Heart left ventricle (tissue), 16 donors: ENCODE measurements around the gene PYROXD2. TPM values are rescaled to one million over a fixed set of nuclear protein-coding genes. Genes with fewer than 3 reads are reported as not detected.

Experiments used
- ATAC-seq, 4 donors: fragments of 200-7000 bp; cut with Tn5 transposase; one replicate each; pipeline ENCODE4 v1.9.1; 2020 to 2022; ENCODE audit warnings: moderate library complexity in 4 of 4, mild to moderate bottlenecking in 3 of 4, moderate number of reproducible peaks in 1 of 4
- DNase-seq, 5 donors: peaks; one replicate each; pipeline ENCODE4 v3.0.0-alpha.2; 2020
- H3K27ac ChIP-seq, 12 donors: fragments of 200-600 bp; sonication (generic) in 4 of 12; one replicate each; pipeline versions ENCODE4 v1.5.0 to v1.8.0; 2016 to 2022; ENCODE audit warnings: mild to moderate bottlenecking in 2 of 12
- H3K27me3 ChIP-seq, 9 donors: fragments of 200-600 bp; sonication (generic) in 2 of 9; one replicate each; pipeline versions ENCODE4 v1.5.1 to v1.8.0; 2016 to 2022; ENCODE audit warnings: mild to moderate bottlenecking in 3 of 9
- H3K36me3 ChIP-seq, 9 donors: fragments of 200-600 bp; sonication (generic) in 2 of 9; one replicate each; pipeline versions ENCODE4 v1.5.0 to v1.8.0; 2018 to 2022; ENCODE audit warnings: mild to moderate bottlenecking in 2 of 9
- H3K4me1 ChIP-seq, 12 donors: fragments of 200-600 bp; sonication (generic) in 4 of 12; one replicate each; pipeline versions ENCODE4 v1.5.0 to v1.8.0; 2016 to 2022; ENCODE audit warnings: mild to moderate bottlenecking in 3 of 12
- H3K4me3 ChIP-seq, 12 donors: fragments of 200-600 bp; sonication (generic) in 4 of 12; one replicate each; pipeline versions ENCODE4 v1.5.0 to v1.8.0; 2017 to 2022; ENCODE audit warnings: mild to moderate bottlenecking in 9 of 12, moderate library complexity in 4 of 12
- H3K9me3 ChIP-seq, 12 donors: fragments of 200-600 bp; sonication (generic) in 4 of 12; one replicate each; pipeline versions ENCODE4 v1.5.0 to v1.8.0; 2016 to 2022; ENCODE audit warnings: mild to moderate bottlenecking in 1 of 12
- POLR2A ChIP-seq, 2 donors: fragments of 450-650 bp; IDR thresholded peaks; one replicate each; pipeline ENCODE4 v1.6.1; 2017; ENCODE audit warnings: antibody characterized with exemption in 2 of 2, mild to moderate bottlenecking in 2 of 2, moderate library complexity in 2 of 2
- WGBS, 4 donors: extraction: QIAGEN DNeasy Blood & Tissue Kit in 2 of 4; methylation state at CpG; one replicate each; pipeline versions ENCODE4 v1.1.5 to v1.1.7; 2013 to 2018; 5-methylcytosine and 5-hydroxymethylcytosine counted together
- intact Hi-C, 10 donors: fragments of 100-400 bp; cut with DNase I; formaldehyde crosslinking; loops; one replicate each; pipeline versions ENCODE4 v1.11.1 to v1.14.2; 2022
- polyA plus RNA-seq, 2 donors: library from polyadenylated mRNA; stranded (reverse); fragments of 200-250 nt; gene quantifications; one replicate each; pipeline ENCODE4 v1.2.3, GENCODE V29; 2013
- total RNA-seq, 9 donors: library from RNA; depleted of rRNA in 2 of 9; stranded (reverse); fragments of >200 nt in 2 of 9; fragmentation: NEBNext Ultra II Directional in 3 of 9; extraction: Animal tissue kit (Norgen Biotek cat#: 25700) in 3 of 9; gene quantifications; one replicate each; pipeline versions ENCODE4 v1.1.0 to v1.2.4, GENCODE V29; 2016 to 2023
- TF ChIP-seq, protein P1 (sequence below), 12 donors: fragments of 200-600 bp; sonication (generic) in 4 of 12; IDR thresholded peaks; one replicate each; pipeline versions ENCODE4 v1.5.0 to v1.8.0; 2018 to 2022; ENCODE audit warnings: antibody characterized with exemption in 12 of 12, mild to moderate bottlenecking in 5 of 12
- donor health status: ischemic (EF 13 %, LVEDD 7.1; RV severe dilation, severe dysfunction).
- donor health status: healthy with polysubstance abuse.
- donor health status: DM: no; HTN: yes; CAD: no.
- donor health status: DM: no; HTN: no; CAD: no.
- donor health status: ischemic (EF 25% LVEDD 6.9; RV normal size, moderate dysfunction).
- donor health status: ischemic (EF 25% LVEDD 5.7; RV mildly dilated, moderate dysfunction).
- donor health status: healthy.
- donor health status: DM: yes; HTN: yes; CAD: no.
- donor health status: ischemic (EF 35%, LVEDD 5.7; RV mildly dilated, moderate dysfunction).
- donor health status: nonischemic (EF 11% LVEDD 7.7; RV severe dilation, severe dysfunction).
- donor health status: DM: yes; HTN: yes; CAD: no.
- donor health status: PGD.
- donor health status: ischemic (EF 29% LVEDD 5.4; RV normal size, mild dysfunction).
- donor health status: nonischemic (EF 23%, LVEDD 6.1; RV moderate dilation, normal function).

The PYROXD2 gene
- total and polyA plus RNA-seq, 11 donors: 4.1 to 22.0 (median 11.1) TPM

DNA sequence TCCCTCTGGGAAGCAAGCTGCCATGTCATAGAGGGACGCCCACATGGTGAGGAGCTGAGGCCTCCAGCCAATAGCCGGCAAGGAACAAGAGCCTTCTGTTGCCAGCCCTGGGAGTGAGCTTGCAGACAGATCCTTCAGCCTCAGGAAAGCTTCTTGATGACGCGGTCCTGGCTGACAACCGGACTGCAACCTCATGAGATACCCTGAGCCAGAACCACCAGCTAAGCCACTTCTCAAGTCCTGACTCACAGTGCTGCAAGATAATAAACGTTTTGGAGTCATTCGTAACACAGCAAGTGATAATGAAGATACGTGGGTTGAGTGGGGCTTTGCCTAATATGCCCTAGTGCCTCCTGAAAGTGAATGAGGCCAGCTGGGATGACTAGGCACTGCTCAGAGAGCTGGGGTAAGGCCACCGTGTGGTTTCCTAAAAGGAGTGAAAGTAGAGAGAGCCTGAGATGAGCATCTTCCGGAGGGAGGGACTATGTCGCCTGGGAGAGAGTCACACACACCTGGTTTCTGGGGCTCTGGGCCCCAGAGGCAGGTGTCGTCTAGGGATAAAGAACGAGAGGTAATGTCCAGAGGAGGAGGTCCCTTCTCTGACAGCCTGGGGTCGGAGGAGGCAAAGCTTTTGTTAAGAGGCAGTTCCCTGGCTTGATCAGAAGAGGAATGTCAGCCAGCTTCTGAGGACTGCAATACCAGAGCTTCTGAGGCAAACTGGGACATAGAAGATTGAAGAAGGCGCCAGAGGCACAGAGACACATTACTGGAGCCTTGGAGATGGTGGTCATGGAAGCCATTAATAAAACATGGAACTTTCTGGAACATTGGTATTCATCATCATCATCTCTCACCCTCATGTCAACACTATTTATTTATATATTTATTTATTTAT is 53.6 kb downstream of the PYROXD2 start:
- peak; percentile 80 to 97 (median 94) for ATAC-seq
- DNase-seq: peak; percentile 55 to 94 (median 83)
- no peaks in the 10 kb centered on the region for H3K9me3 ChIP-seq
- WGBS, 4 donors: 42 to 46% (median 44%) methylated on average over 15 of the region's 15 CpGs
- intact Hi-C loops: loop anchor here in 1 of 10 donors (1.0 kb wide), 1 partner anchor 38 kb away; no protein-coding TSS in a partner anchor
- peaks cover 0 to 11% (median 2%) of the 10 kb centered on the region in 12 donors for H3K4me1 ChIP-seq
- TF ChIP-seq, protein P1, sequence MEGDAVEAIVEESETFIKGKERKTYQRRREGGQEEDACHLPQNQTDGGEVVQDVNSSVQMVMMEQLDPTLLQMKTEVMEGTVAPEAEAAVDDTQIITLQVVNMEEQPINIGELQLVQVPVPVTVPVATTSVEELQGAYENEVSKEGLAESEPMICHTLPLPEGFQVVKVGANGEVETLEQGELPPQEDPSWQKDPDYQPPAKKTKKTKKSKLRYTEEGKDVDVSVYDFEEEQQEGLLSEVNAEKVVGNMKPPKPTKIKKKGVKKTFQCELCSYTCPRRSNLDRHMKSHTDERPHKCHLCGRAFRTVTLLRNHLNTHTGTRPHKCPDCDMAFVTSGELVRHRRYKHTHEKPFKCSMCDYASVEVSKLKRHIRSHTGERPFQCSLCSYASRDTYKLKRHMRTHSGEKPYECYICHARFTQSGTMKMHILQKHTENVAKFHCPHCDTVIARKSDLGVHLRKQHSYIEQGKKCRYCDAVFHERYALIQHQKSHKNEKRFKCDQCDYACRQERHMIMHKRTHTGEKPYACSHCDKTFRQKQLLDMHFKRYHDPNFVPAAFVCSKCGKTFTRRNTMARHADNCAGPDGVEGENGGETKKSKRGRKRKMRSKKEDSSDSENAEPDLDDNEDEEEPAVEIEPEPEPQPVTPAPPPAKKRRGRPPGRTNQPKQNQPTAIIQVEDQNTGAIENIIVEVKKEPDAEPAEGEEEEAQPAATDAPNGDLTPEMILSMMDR (IDR thresholded peaks at IDR 0.05): no peak
- TF ChIP-seq POLR2A (IDR thresholded peaks at IDR 0.05): no peak
- H3K4me3 ChIP-seq: peak overlapping the region in 4 of 12 donors; percentile 4 to 24 (median 14)
- H3K36me3 ChIP-seq: no peaks in the 10 kb centered on the region
- peaks cover 0 to 6% (median 0%) of the 10 kb centered on the region in 9 donors for H3K27me3 ChIP-seq
- H3K27ac ChIP-seq: peak overlapping the region in 9 of 12 donors; percentile 8 to 80 (median 43)

DNA sequence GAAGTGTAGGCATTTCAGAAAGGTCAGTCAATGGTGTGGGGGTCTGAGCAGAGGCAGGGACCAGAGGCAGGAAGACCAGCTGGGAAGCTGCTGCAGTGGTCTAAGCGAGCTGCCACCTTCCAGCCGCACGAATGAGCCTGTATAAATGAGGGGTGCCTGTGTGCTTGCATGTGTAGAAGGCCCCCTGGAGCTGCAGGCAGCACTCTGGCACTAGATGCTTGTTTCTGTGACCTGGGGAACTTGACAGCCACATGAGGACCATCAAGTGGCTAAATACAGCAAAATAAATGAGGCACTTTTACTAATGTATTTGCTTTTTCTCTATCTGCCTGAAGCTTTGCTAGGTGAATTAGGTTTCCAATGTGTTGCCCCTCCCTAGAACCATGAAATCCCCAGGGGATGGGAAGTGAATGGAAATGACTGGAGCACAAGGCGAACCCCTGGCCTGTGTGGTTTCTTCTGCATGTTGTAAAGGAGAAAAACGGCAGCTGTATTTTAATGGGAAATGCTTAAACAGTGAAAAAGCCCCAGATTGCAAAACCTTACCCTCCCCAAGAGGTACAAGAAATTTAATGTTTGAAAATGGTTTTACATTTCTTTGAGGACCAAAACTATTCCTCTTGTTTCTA is 57.7 kb downstream of the PYROXD2 start:
- Histone ChIP-seq H3K4me1 (peaks cover 0 to 15% (median 2%) of the 10 kb centered on the region in 12 donors), H3K36me3 (no peaks in the 10 kb centered on the region), H3K27me3 (peaks cover 0 to 38% (median 4%) of the 10 kb centered on the region in 9 donors), H3K9me3 (no peaks in the 10 kb centered on the region), H3K4me3 (no peak overlapping the region), H3K27ac (no peak overlapping the region)
- TF ChIP-seq POLR2A (IDR thresholded peaks at IDR 0.05): no peak
- TF ChIP-seq, protein P1 (IDR thresholded peaks at IDR 0.05): no peak
- DNase-seq (no peak), ATAC-seq (no peak)
- intact Hi-C loops: no loop called here
- 71 to 87% (median 83%) methylated on average over 5 of the region's 5 CpGs for WGBS, 4 donors

DNA sequence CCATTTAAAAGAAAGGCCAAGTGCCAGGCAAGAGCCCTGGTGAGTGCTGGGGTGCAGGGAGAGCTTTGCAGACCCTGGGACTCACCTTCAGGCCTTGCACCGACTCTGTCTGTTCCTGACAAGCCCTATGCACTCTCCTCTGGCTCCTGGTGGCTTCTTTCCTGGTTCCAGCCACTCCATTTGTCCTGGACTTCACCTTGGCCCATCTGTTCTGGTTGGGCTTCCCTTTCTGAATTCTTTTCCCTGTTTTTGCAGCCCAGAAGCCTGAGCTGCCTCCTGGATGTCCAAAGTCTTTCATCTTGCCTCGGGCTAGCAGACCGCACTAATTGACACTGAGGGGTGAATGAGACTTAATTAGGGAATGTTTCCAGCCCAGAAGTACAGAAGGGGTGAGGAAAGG is 60.5 kb downstream of the PYROXD2 start:
- intact Hi-C loops: no loop called here
- 81 to 90% (median 88%) methylated on average over 3 of the region's 3 CpGs for WGBS, 4 donors
- DNase-seq: no peak

More for the DNA sequence above, 60.5 kb downstream of the PYROXD2 start:
- peaks cover 0 to 24% (median 1%) of the 10 kb centered on the region in 12 donors for H3K4me1 ChIP-seq
- no peaks in the 10 kb centered on the region for H3K36me3 ChIP-seq
- H3K27me3 ChIP-seq: peaks cover 0 to 43% (median 8%) of the 10 kb centered on the region in 9 donors
- no peaks in the 10 kb centered on the region for H3K9me3 ChIP-seq
- no peak overlapping the region for H3K4me3 ChIP-seq
- TF ChIP-seq, protein P1 (IDR thresholded peaks at IDR 0.05): no peak
- no peak for TF ChIP-seq POLR2A (IDR thresholded peaks at IDR 0.05)
- no peak for ATAC-seq
- no peak overlapping the region for H3K27ac ChIP-seq
